Activated CD8-positive, alpha-beta memory T cell treated with anti-CD3 and anti-CD28 coated beads for 36 hours (primary cell): ENCODE measurements around the gene KATNB1. TPM values are rescaled to one million over a fixed set of nuclear protein-coding genes. Genes with fewer than 3 reads are reported as not detected.
"Not testable (repeated sequence)": the region's sequence is repeated elsewhere in the genome, so short reads cannot be mapped to it uniquely, and the experiment has no call there.

Experiments used
- CTCF ChIA-PET: fragments of 350-600 bp; sonication (Branson Sonifier 250); formaldehyde crosslinking; loops from one replicate; lab custom pipeline; 2021; ENCODE audit warnings: antibody characterized with exemption; lab: Charles Lee
- POLR2A ChIA-PET: fragments of 350-600 bp; sonication (Branson Sonifier 250); formaldehyde crosslinking; loops from one replicate; lab custom pipeline; 2021; ENCODE audit warnings: antibody characterized with exemption; lab: Charles Lee
- total RNA-seq, 2 experiments: library from RNA; stranded (reverse); gene quantifications; one replicate each; pipeline ENCODE4 v1.2.3, GENCODE V29; 2021

Gene KATNB1
- total RNA-seq, 2 experiments from 2014 or later = 58.6 to 64.3 TPM

GRCh38 chr16:57791893-57792461 lies 56.4 kb downstream of the KATNB1 start:
- POLR2A ChIA-PET = no interaction called here
- CTCF ChIA-PET = no interaction called here

GRCh38 chr16:57794849-57795430 lies 59.4 kb downstream of the KATNB1 start:
- ChIA-PET CTCF (interaction anchor here (1.1 kb wide), 1 partner anchor 22 kb away, joined by 3 read pairs; no protein-coding TSS in a partner anchor), POLR2A (no interaction called here)

GRCh38 chr16:57795431-57795878 lies 59.9 kb downstream of the KATNB1 start:
- POLR2A ChIA-PET = no interaction called here
- CTCF ChIA-PET = interaction anchor here (0.7 kb wide), 2 partner anchors 692 to 1210 kb away, joined by 3 to 6 read pairs; no protein-coding TSS in a partner anchor

GRCh38 chr16:57796014-57796413 lies 60.4 kb downstream of the KATNB1 start:
- POLR2A ChIA-PET = not testable (repeated sequence)
- CTCF ChIA-PET = interaction anchor here (0.7 kb wide), 2 partner anchors 691 to 1210 kb away, joined by 3 to 6 read pairs; no protein-coding TSS in a partner anchor

- CTCF ChIA-PET = interaction anchor here (1.6 kb wide), 1 partner anchor 65 kb away, joined by 4 read pairs; no protein-coding TSS in a partner anchor
- POLR2A ChIA-PET = no interaction called here
Observed at GRCh38 chr16:57797216-57797525, 61.6 kb downstream of the KATNB1 start.

- ChIA-PET POLR2A (no interaction called here), CTCF (interaction anchor here (1.6 kb wide), 1 partner anchor 65 kb away, joined by 4 read pairs; no protein-coding TSS in a partner anchor)
Observed at GRCh38 chr16:57797526-57798266, 62.1 kb downstream of the KATNB1 start.

- CTCF ChIA-PET = interaction anchor here (0.6 to 1.6 kb wide), 2 partner anchors 64 to 208 kb away, joined by 4 to 5 read pairs; no protein-coding TSS in a partner anchor
- POLR2A ChIA-PET = no interaction called here
Observed at GRCh38 chr16:57798267-57798810, 62.8 kb downstream of the KATNB1 start.

GRCh38 chr16:57798953-57799599 lies 63.5 kb downstream of the KATNB1 start:
- POLR2A ChIA-PET = no interaction called here
- CTCF ChIA-PET = interaction anchor here (0.6 to 1.6 kb wide), 4 partner anchors 24 to 207 kb away, joined by 3 to 5 read pairs (median 4); no protein-coding TSS in a partner anchor

GRCh38 chr16:57799600-57800199 lies 64.1 kb downstream of the KATNB1 start:
- CTCF ChIA-PET = interaction anchor here (0.8 to 1.2 kb wide), 2 partner anchors 25 to 43 kb away, joined by 3 read pairs; no protein-coding TSS in a partner anchor

GRCh38 chr16:57800200-57801097 lies 64.9 kb downstream of the KATNB1 start:
- POLR2A ChIA-PET = no interaction called here
- CTCF ChIA-PET = interaction anchor here (1.2 kb wide), 1 partner anchor 25 kb away, joined by 3 read pairs; no protein-coding TSS in a partner anchor

More at GRCh38 chr16:57799600-57800199, 64.1 kb downstream of the KATNB1 start:
- POLR2A ChIA-PET = no interaction called here

GRCh38 chr16:57801098-57801808 lies 65.7 kb downstream of the KATNB1 start:
- CTCF ChIA-PET = no interaction called here
- POLR2A ChIA-PET = no interaction called here

GRCh38 chr16:57801809-57802340 lies 66.3 kb downstream of the KATNB1 start:
- ChIA-PET POLR2A (no interaction called here), CTCF (no interaction called here)

GRCh38 chr16:57802341-57803133 lies 67.0 kb downstream of the KATNB1 start, which contains the start of gene KIFC3:
KIFC3 (minus strand) TSS chr16:57802491; CDS start chr16:57798243, 4,248 bp downstream.
- ChIA-PET CTCF (no interaction called here), POLR2A (no interaction called here)

GRCh38 chr16:57803134-57803990 lies 67.8 kb downstream of the KATNB1 start:
- CTCF ChIA-PET = no interaction called here
- POLR2A ChIA-PET = interaction anchor here (1.1 kb wide), 1 partner anchor 13 kb away, joined by 4 read pairs; no protein-coding TSS in a partner anchor
